KMS-11 (cell line): ENCODE results near the gene TRIOBP.

Experiments used
- H2AFZ ChIP-seq: fragments of 200-600 bp; sonication (generic); 2 replicates; pipeline ENCODE4 v1.6.1; 2016; ENCODE audit warnings: antibody characterized with exemption, mixed run types, low read depth
- H3K27ac ChIP-seq: fragments of 200-600 bp; sonication (generic); 2 replicates; pipeline ENCODE4 v1.6.1; 2016; ENCODE audit warnings: mild to moderate bottlenecking, mixed run types
- H3K27me3 ChIP-seq: fragments of 200-600 bp; sonication (generic); 2 replicates; pipeline ENCODE4 v1.6.1; 2017; ENCODE audit warnings: mild to moderate bottlenecking, low read depth, mixed run types, moderate library complexity; ENCODE audit not compliant: insufficient read depth
- H3K36me3 ChIP-seq: fragments of 200-600 bp; sonication (generic); 2 replicates; pipeline ENCODE4 v1.6.1; 2017; ENCODE audit warnings: mild to moderate bottlenecking, mixed run types; ENCODE audit not compliant: insufficient read depth
- H3K4me1 ChIP-seq: fragments of 200-600 bp; sonication (generic); 2 replicates; pipeline ENCODE4 v1.6.1; 2016; ENCODE audit warnings: mild to moderate bottlenecking, low read depth, mixed run types; ENCODE audit not compliant: poor library complexity, severe bottlenecking
- H3K4me2 ChIP-seq: fragments of 200-600 bp; sonication (generic); 2 replicates; pipeline ENCODE4 v1.7.0; 2016; ENCODE audit warnings: mild to moderate bottlenecking, mixed run types
- H3K4me3 ChIP-seq: fragments of 200-600 bp; sonication (generic); IDR thresholded peaks from 2 replicates; pipeline ENCODE4 v1.6.1; 2017; ENCODE audit warnings: low read depth, low read length, mixed read lengths; ENCODE audit not compliant: insufficient read depth
- H3K79me2 ChIP-seq: fragments of 200-600 bp; sonication (generic); 2 replicates; pipeline ENCODE4 v1.6.1; 2016; ENCODE audit warnings: low read depth, mixed run types; ENCODE audit not compliant: insufficient read depth
- H3K9ac ChIP-seq: fragments of 200-600 bp; sonication (generic); 2 replicates; pipeline ENCODE4 v1.6.1; 2016; ENCODE audit warnings: mild to moderate bottlenecking, mixed run types
- H4K20me1 ChIP-seq: fragments of 200-600 bp; sonication (generic); 2 replicates; pipeline ENCODE4 v1.6.1; 2016; ENCODE audit warnings: mild to moderate bottlenecking, mixed run types; ENCODE audit not compliant: insufficient read depth
- CTCF ChIP-seq: fragments of 200-600 bp; sonication (generic); conservative IDR thresholded peaks from 2 replicates; pipeline ENCODE4 v1.6.1; 2017; ENCODE audit warnings: low read depth, mild to moderate bottlenecking, antibody characterized with exemption, low read length, moderate library complexity, mixed read lengths

Gene TRIOBP

DNA sequence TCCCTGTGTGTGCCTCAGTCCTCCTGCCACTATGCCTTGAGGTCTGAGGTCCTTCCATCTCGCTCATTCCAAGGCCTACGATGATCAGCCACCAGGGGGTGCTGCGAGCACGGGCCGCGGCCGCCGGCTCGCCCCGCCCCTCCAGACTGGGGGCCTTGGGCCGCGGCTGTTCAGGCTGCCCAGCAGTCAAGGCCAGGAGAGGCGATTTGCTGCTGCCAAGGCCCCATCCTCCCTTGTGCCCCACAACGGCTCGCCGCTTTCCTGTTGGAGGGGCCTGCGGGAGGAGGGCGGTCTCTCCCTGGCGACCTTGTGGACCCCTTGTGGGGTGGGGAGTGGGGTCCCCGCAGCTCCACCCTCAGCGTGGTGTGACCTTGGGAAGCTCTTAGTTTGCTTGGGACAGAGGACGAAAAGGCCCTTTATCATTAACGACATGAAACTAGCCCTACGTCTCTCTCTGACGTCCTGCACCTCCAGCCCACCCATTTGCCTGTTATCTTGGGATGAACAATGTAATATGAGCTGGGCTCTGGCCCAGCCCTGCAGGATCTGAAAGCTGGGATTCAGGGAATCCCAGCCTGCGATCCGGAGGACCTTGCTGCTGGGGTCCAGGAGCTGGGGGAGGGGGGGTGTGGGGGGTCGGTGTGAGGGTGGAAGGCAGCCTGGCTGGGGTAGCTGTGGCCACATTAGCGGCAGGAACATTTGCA, 121.0 kb downstream of the TRIOBP start:
- Histone ChIP-seq H3K4me2 (peak overlapping the region; percentile 68), H3K27me3 (no peaks in the 10 kb centered on the region), H4K20me1 (no peaks in the 10 kb centered on the region), H3K36me3 (no peaks in the 10 kb centered on the region), H3K79me2 (no peaks in the 10 kb centered on the region), H3K4me1 (peaks cover 7% of the 10 kb centered on the region), H3K4me3 (no peak overlapping the region), H3K27ac (no peak overlapping the region), H2AFZ (peak overlapping the region; percentile 95), H3K9ac (peak overlapping the region; percentile 9; the same call in 1 of the 2 replicates)
- peak; percentile 87 for TF ChIP-seq CTCF

DNA sequence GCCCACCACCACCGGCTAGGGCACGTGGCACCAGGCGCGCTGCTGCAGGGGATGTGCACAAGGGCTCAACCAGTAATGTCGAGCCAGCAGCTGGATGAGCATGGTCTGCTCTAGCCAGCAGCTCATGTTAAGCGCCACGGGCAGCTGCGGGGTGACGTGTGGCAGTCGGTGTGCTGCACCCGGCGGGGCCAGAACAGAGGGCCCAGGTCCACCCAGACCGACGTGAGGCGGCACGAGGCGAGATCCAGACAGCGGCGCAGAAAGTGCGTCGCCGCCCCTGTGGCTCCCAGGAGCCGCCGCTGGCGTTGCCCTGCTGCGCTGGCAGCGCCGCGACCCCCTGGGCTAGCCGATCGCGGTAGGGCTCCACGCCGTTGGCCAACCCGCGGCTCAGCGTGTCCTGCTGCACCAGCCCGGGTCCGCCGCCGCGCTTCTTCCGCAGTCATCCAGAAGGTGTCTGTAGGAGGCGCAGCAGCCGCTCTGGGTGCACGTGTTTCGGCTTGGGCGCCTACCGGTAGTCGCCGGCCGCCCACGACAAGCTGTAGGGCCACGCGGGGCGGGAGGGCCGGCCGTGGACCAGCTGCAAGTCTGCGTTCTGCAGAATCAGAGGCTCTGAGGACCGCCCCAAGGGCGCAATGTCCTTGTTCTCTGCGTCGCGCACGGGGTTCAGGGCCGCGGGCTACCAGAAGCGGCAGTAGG, 121.7 kb downstream of the TRIOBP start:
- peaks cover 7% of the 10 kb centered on the region for H3K4me1 ChIP-seq
- no peaks in the 10 kb centered on the region for H3K79me2 ChIP-seq
- no peak overlapping the region for H3K4me3 ChIP-seq
- H3K9ac ChIP-seq = no peak overlapping the region
- no peaks in the 10 kb centered on the region for H3K36me3 ChIP-seq
- no peak overlapping the region for H3K4me2 ChIP-seq
- no peaks in the 10 kb centered on the region for H3K27me3 ChIP-seq
- H3K27ac ChIP-seq = no peak overlapping the region
- no peak for TF ChIP-seq CTCF
- no peak overlapping the region for H2AFZ ChIP-seq
- no peaks in the 10 kb centered on the region for H4K20me1 ChIP-seq

GRCh38 chr22:37819105-37819433, 122.2 kb downstream of the TRIOBP start:
- no peak overlapping the region for H3K4me2 ChIP-seq
- no peak for TF ChIP-seq CTCF

DNA sequence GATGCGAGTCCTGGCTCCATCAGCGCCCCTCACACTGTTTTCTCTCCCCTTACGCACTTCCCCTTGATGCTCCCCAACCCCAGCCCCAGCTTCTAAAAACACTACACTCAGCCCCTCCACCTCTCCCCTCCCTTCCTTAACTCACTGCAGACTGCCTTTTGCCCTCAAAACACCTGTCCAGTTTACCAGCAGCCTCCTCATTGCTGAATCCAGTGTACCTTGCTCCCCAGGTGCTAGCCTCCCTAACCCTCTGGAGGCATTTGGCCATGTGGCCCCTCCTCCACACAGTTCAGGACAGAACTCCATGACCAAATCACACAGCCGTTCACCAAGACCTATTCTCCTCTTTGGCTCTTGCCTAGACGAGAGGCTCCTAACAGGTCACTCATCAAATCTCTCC, 123.5 kb downstream of the TRIOBP start:
- Histone ChIP-seq H3K9ac (no peak overlapping the region), H3K27me3 (no peaks in the 10 kb centered on the region), H3K36me3 (no peaks in the 10 kb centered on the region), H3K4me3 (no peak overlapping the region), H3K4me2 (no peak overlapping the region), H2AFZ (no peak overlapping the region), H4K20me1 (no peaks in the 10 kb centered on the region), H3K4me1 (peaks cover 7% of the 10 kb centered on the region), H3K27ac (no peak overlapping the region), H3K79me2 (no peaks in the 10 kb centered on the region)
- no peak for TF ChIP-seq CTCF

More at GRCh38 chr22:37819105-37819433, 122.2 kb downstream of the TRIOBP start:
- H3K79me2 ChIP-seq = no peaks in the 10 kb centered on the region
- H3K36me3 ChIP-seq = no peaks in the 10 kb centered on the region
- H3K27ac ChIP-seq = no peak overlapping the region
- no peaks in the 10 kb centered on the region for H3K27me3 ChIP-seq
- no peak overlapping the region for H3K9ac ChIP-seq
- peaks cover 7% of the 10 kb centered on the region for H3K4me1 ChIP-seq
- no peak overlapping the region for H2AFZ ChIP-seq
- no peak overlapping the region for H3K4me3 ChIP-seq
- no peaks in the 10 kb centered on the region for H4K20me1 ChIP-seq
